OCI-LY7 (cell line): Measurements from ENCODE around the gene MSH2.

Experiments used
- EZH2phosphoT487 ChIP-seq: fragments of 200-600 bp; sonication (generic); IDR thresholded peaks from 2 replicates; pipeline ENCODE4 v1.6.1; 2018; ENCODE audit warnings: low read depth, borderline replicate concordance, mild to moderate bottlenecking, mixed run types, antibody characterized with exemption, low read length, moderate library complexity, mixed read lengths
- TF ChIP-seq, protein P1 (sequence below): fragments of 200-600 bp; sonication (generic); conservative IDR thresholded peaks from 2 replicates; pipeline ENCODE4 v1.5.1; 2014; ENCODE audit warnings: mild to moderate bottlenecking, antibody characterized with exemption, low read length, moderate library complexity, mixed read lengths

DNA sequence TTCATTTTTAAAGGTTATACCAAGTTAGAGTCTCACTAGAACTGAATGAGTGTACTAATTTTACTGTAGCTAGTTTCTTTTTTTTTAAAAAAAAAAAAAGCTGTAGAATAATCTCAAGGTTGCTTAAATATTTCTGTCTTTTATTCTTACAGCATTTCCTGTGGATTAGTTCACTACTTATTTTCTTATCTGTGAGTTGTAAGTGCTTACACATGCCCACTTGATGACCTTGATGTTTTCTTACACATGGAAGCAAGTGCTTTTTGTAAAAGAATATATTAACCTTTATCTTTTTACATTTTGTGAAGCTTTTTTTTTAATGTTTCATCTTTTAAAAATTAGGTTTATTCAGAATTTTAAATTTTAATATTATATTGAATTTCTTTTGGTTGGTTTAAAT lies 57.8 kb downstream of the MSH2 start:
- TF ChIP-seq, protein P1, sequence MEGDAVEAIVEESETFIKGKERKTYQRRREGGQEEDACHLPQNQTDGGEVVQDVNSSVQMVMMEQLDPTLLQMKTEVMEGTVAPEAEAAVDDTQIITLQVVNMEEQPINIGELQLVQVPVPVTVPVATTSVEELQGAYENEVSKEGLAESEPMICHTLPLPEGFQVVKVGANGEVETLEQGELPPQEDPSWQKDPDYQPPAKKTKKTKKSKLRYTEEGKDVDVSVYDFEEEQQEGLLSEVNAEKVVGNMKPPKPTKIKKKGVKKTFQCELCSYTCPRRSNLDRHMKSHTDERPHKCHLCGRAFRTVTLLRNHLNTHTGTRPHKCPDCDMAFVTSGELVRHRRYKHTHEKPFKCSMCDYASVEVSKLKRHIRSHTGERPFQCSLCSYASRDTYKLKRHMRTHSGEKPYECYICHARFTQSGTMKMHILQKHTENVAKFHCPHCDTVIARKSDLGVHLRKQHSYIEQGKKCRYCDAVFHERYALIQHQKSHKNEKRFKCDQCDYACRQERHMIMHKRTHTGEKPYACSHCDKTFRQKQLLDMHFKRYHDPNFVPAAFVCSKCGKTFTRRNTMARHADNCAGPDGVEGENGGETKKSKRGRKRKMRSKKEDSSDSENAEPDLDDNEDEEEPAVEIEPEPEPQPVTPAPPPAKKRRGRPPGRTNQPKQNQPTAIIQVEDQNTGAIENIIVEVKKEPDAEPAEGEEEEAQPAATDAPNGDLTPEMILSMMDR: no peak
- TF ChIP-seq EZH2phosphoT487: no peak
